Measurements from ENCODE around the gene FFAR3.
A peak's percentile ranks its signal among the peaks of the same experiment; 100 is the strongest.

Gene FFAR3

GRCh38 chr19:35341006-35341405, 17.3 kb upstream of the FFAR3 start:
- H3K4me3 Mint-ChIP-seq: no peak overlapping the region
- H3K27ac Mint-ChIP-seq: no peak overlapping the region
- H3K27me3 Mint-ChIP-seq: peaks cover 2% of the 10 kb centered on the region
- H3K9me3 Mint-ChIP-seq (ENCODE audit: low read depth): no peaks in the 10 kb centered on the region
- H3K36me3 Mint-ChIP-seq: no peaks in the 10 kb centered on the region
- peaks cover 5% of the 10 kb centered on the region for H3K4me1 Mint-ChIP-seq (ENCODE audit: low read depth)

- Mint-ChIP-seq H3K27ac (peak overlapping the region; percentile 16), H3K4me1 (ENCODE audit: low read depth) (peaks cover 12% of the 10 kb centered on the region), H3K4me3 (no peak overlapping the region), H3K9me3 (ENCODE audit: low read depth) (no peaks in the 10 kb centered on the region), H3K36me3 (no peaks in the 10 kb centered on the region), H3K27me3 (peaks cover 2% of the 10 kb centered on the region)
Observed at GRCh38 chr19:35341565-35342225, 16.6 kb upstream of the FFAR3 start.

GRCh38 chr19:35342430-35342829, 15.8 kb upstream of the FFAR3 start:
- no peak overlapping the region for H3K27ac Mint-ChIP-seq
- peaks cover 2% of the 10 kb centered on the region for H3K27me3 Mint-ChIP-seq
- H3K9me3 Mint-ChIP-seq (ENCODE audit: low read depth): no peaks in the 10 kb centered on the region
- no peaks in the 10 kb centered on the region for H3K36me3 Mint-ChIP-seq
- peaks cover 19% of the 10 kb centered on the region for H3K4me1 Mint-ChIP-seq (ENCODE audit: low read depth)
- H3K4me3 Mint-ChIP-seq: no peak overlapping the region

GRCh38 chr19:35344511-35345031, 13.7 kb upstream of the FFAR3 start:
- no peaks in the 10 kb centered on the region for H3K9me3 Mint-ChIP-seq (ENCODE audit: low read depth)
- H3K4me1 Mint-ChIP-seq (ENCODE audit: low read depth): peaks cover 27% of the 10 kb centered on the region
- H3K4me3 Mint-ChIP-seq: no peak overlapping the region
- H3K27ac Mint-ChIP-seq: no peak overlapping the region
- no peaks in the 10 kb centered on the region for H3K36me3 Mint-ChIP-seq
- peaks cover 2% of the 10 kb centered on the region for H3K27me3 Mint-ChIP-seq

GRCh38 chr19:35345671-35346111, 12.6 kb upstream of the FFAR3 start:
- Mint-ChIP-seq H3K4me3 (no peak overlapping the region), H3K27me3 (peaks cover 2% of the 10 kb centered on the region), H3K4me1 (ENCODE audit: low read depth) (peaks cover 27% of the 10 kb centered on the region), H3K9me3 (ENCODE audit: low read depth) (no peaks in the 10 kb centered on the region), H3K27ac (peak overlapping the region; percentile 96), H3K36me3 (no peaks in the 10 kb centered on the region)

GRCh38 chr19:35346193-35347052, 11.8 kb upstream of the FFAR3 start:
- Mint-ChIP-seq H3K27ac (peak overlapping the region; percentile 96), H3K9me3 (ENCODE audit: low read depth) (no peaks in the 10 kb centered on the region), H3K4me1 (ENCODE audit: low read depth) (peaks cover 27% of the 10 kb centered on the region), H3K4me3 (peak overlapping the region; percentile 80), H3K27me3 (peaks cover 2% of the 10 kb centered on the region), H3K36me3 (no peaks in the 10 kb centered on the region)

GRCh38 chr19:35347171-35347929, 10.9 kb upstream of the FFAR3 start, which contains the start of gene FFAR1:
TSS of gene FFAR1 (plus strand) at chr19:35347902. CDS start at chr19:35351552, 3,650 bp downstream.
- peaks cover 1% of the 10 kb centered on the region for H3K27me3 Mint-ChIP-seq
- peak within 1 kb of the TSS; percentile 96 for H3K27ac Mint-ChIP-seq
- no peaks in the 10 kb centered on the region for H3K36me3 Mint-ChIP-seq
- H3K9me3 Mint-ChIP-seq (ENCODE audit: low read depth): no peaks in the 10 kb centered on the region
- peaks cover 27% of the 10 kb centered on the region for H3K4me1 Mint-ChIP-seq (ENCODE audit: low read depth)
- H3K4me3 Mint-ChIP-seq: peak within 1 kb of the TSS; percentile 80

- peaks cover 31% of the 10 kb centered on the region for H3K4me1 Mint-ChIP-seq (ENCODE audit: low read depth)
Observed at GRCh38 chr19:35347930-35348298, 10.3 kb upstream of the FFAR3 start.

GRCh38 chr19:35348911-35349611, 9.2 kb upstream of the FFAR3 start:
- Mint-ChIP-seq H3K4me1 (ENCODE audit: low read depth) (peaks cover 32% of the 10 kb centered on the region), H3K27ac (no peak overlapping the region), H3K27me3 (no peaks in the 10 kb centered on the region), H3K36me3 (no peaks in the 10 kb centered on the region), H3K4me3 (no peak overlapping the region), H3K9me3 (ENCODE audit: low read depth) (no peaks in the 10 kb centered on the region)

More at GRCh38 chr19:35347930-35348298, 10.3 kb upstream of the FFAR3 start:
- H3K27me3 Mint-ChIP-seq: no peaks in the 10 kb centered on the region
- H3K27ac Mint-ChIP-seq: peak overlapping the region; percentile 96
- no peaks in the 10 kb centered on the region for H3K9me3 Mint-ChIP-seq (ENCODE audit: low read depth)
- no peaks in the 10 kb centered on the region for H3K36me3 Mint-ChIP-seq
- H3K4me3 Mint-ChIP-seq: peak overlapping the region; percentile 80

GRCh38 chr19:35349614-35350521, 8.4 kb upstream of the FFAR3 start:
- Mint-ChIP-seq H3K4me3 (no peak overlapping the region), H3K9me3 (ENCODE audit: low read depth) (no peaks in the 10 kb centered on the region), H3K4me1 (ENCODE audit: low read depth) (peaks cover 32% of the 10 kb centered on the region), H3K36me3 (no peaks in the 10 kb centered on the region), H3K27me3 (no peaks in the 10 kb centered on the region), H3K27ac (peak overlapping the region; percentile 13)

- Mint-ChIP-seq H3K4me1 (ENCODE audit: low read depth) (peaks cover 31% of the 10 kb centered on the region), H3K27me3 (no peaks in the 10 kb centered on the region), H3K36me3 (no peaks in the 10 kb centered on the region), H3K9me3 (ENCODE audit: low read depth) (no peaks in the 10 kb centered on the region), H3K27ac (no peak overlapping the region), H3K4me3 (no peak overlapping the region)
Observed at GRCh38 chr19:35350591-35350990, 7.7 kb upstream of the FFAR3 start.

GRCh38 chr19:35351411-35352176, 6.7 kb upstream of the FFAR3 start:
- Mint-ChIP-seq H3K27me3 (no peaks in the 10 kb centered on the region), H3K27ac (no peak overlapping the region), H3K4me1 (ENCODE audit: low read depth) (peaks cover 21% of the 10 kb centered on the region), H3K4me3 (no peak overlapping the region), H3K9me3 (ENCODE audit: low read depth) (no peaks in the 10 kb centered on the region), H3K36me3 (no peaks in the 10 kb centered on the region)

- peaks cover 16% of the 10 kb centered on the region for H3K4me1 Mint-ChIP-seq (ENCODE audit: low read depth)
- no peak overlapping the region for H3K4me3 Mint-ChIP-seq
Observed at GRCh38 chr19:35352177-35352447, 6.1 kb upstream of the FFAR3 start.

More at GRCh38 chr19:35352177-35352447, 6.1 kb upstream of the FFAR3 start:
- Mint-ChIP-seq H3K9me3 (ENCODE audit: low read depth) (no peaks in the 10 kb centered on the region), H3K27ac (no peak overlapping the region), H3K27me3 (no peaks in the 10 kb centered on the region), H3K36me3 (no peaks in the 10 kb centered on the region)
